SK-N-MC (cell line): ENCODE results near the gene VSIR.

Source experiments
- DNase-seq: peaks from one replicate; pipeline ENCODE4 v3.0.0-alpha.2; 2011; ENCODE audit warnings: low read depth, low spot score
- H3K27ac ChIP-seq: fragments of 200-600 bp; sonication (generic); 2 replicates; pipeline ENCODE4 v1.5.1; 2016; ENCODE audit warnings: mixed run types
- H3K36me3 ChIP-seq: fragments of 200-600 bp; sonication (generic); 2 replicates; pipeline ENCODE4 v1.6.1; 2017; ENCODE audit warnings: antibody characterized with exemption, low read length, mixed read lengths; ENCODE audit not compliant: insufficient read depth
- H3K4me3 ChIP-seq: fragments of 200-600 bp; sonication (generic); 2 replicates; pipeline ENCODE4 v1.5.1; 2016
- H3K9ac ChIP-seq: fragments of 200-600 bp; sonication (generic); 2 replicates; pipeline ENCODE4 v1.8.0; 2017; ENCODE audit warnings: mixed run types, mixed read lengths; ENCODE audit not compliant: insufficient read length
- H3K9me3 ChIP-seq: fragments of 200-600 bp; sonication (generic); 2 replicates; pipeline ENCODE4 v1.6.1; 2017; ENCODE audit warnings: low read depth, mild to moderate bottlenecking, antibody characterized with exemption, low read length, moderate library complexity, mixed read lengths
- EZH2 ChIP-seq: fragments of 200-600 bp; sonication (generic); IDR thresholded peaks from one replicate; pipeline ENCODE4 v1.6.1; 2017; ENCODE audit warnings: antibody characterized with exemption
- FOXP2 ChIP-seq: optimal IDR thresholded peaks from 2 replicates; pipeline ENCODE3; 2011; ENCODE audit warnings: mild to moderate bottlenecking, moderate library complexity; ENCODE audit not compliant: insufficient read depth; ENCODE audit errors: extremely low read length, control extremely low read depth
- POLR2AphosphoS5 ChIP-seq: IDR thresholded peaks from 2 replicates; pipeline ENCODE4 v1.6.1; 2012; ENCODE audit warnings: mild to moderate bottlenecking, low read depth, low read length, borderline replicate concordance

VSIR gene

DNA sequence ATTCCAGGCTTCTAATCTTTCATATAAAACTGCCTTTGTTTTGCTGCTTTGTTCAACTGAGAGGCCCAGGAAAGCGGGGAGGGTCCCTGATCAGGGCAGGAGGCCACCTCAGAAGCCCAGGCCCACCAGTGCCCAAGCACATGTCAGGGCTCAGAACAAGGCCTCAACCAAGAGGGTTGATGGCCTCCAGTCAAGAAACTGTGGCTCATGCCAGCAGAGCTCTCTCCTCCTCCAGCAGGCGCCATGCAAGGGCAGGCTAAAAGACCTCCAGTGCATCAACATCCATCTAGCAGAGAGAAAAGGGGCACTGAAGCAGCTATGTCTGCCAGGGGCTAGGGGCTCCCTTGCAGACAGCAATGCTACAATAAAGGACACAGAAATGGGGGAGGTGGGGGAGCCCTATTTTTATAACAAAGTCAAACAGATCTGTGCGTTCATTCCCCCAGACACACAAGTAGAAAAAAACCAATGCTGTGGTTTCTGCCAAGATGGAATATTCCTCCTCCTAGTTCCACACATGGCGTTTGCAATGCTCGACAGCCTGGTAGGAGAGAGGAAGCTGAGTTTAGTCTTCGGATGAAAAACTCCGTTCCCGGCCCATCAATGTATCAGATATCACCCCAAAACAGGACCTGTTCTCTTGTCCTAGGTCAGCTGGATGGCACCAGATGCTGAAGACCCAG is 43.8 kb upstream of the VSIR start:
- peaks cover 28% of the 10 kb centered on the region; the same call in 1 of the 2 replicates for H3K36me3 ChIP-seq
- TF ChIP-seq POLR2AphosphoS5, result no peak
- no peak for TF ChIP-seq FOXP2
- TF ChIP-seq EZH2, result no peak

GRCh38 chr10:71816421-71816851 is 43.1 kb upstream of the VSIR start:
- peaks cover 23% of the 10 kb centered on the region; the same call in 1 of the 2 replicates for H3K36me3 ChIP-seq

More for the DNA sequence above, 43.8 kb upstream of the VSIR start:
- H3K9me3 ChIP-seq, result no peaks in the 10 kb centered on the region
- H3K27ac ChIP-seq, result no peak overlapping the region
- H3K9ac ChIP-seq, result no peak overlapping the region
- DNase-seq, result no peak
- no peak overlapping the region for H3K4me3 ChIP-seq

GRCh38 chr10:71815515-71816130 is 42.3 kb upstream of the VSIR start:
- no peak for TF ChIP-seq FOXP2
- TF ChIP-seq POLR2AphosphoS5, result no peak
- no peak for TF ChIP-seq EZH2
- H3K36me3 ChIP-seq, result peaks cover 15% of the 10 kb centered on the region; the same call in 1 of the 2 replicates
- H3K9me3 ChIP-seq, result no peaks in the 10 kb centered on the region
- H3K9ac ChIP-seq, result no peak overlapping the region
- no peak for DNase-seq
- H3K4me3 ChIP-seq, result no peak overlapping the region
- H3K27ac ChIP-seq, result no peak overlapping the region

More at GRCh38 chr10:71816421-71816851, 43.1 kb upstream of the VSIR start:
- no peaks in the 10 kb centered on the region for H3K9me3 ChIP-seq
- TF ChIP-seq EZH2 (no peak), POLR2AphosphoS5 (no peak), FOXP2 (no peak)
- no peak overlapping the region for H3K4me3 ChIP-seq
- no peak overlapping the region for H3K27ac ChIP-seq
- H3K9ac ChIP-seq, result no peak overlapping the region
- DNase-seq, result no peak

DNA sequence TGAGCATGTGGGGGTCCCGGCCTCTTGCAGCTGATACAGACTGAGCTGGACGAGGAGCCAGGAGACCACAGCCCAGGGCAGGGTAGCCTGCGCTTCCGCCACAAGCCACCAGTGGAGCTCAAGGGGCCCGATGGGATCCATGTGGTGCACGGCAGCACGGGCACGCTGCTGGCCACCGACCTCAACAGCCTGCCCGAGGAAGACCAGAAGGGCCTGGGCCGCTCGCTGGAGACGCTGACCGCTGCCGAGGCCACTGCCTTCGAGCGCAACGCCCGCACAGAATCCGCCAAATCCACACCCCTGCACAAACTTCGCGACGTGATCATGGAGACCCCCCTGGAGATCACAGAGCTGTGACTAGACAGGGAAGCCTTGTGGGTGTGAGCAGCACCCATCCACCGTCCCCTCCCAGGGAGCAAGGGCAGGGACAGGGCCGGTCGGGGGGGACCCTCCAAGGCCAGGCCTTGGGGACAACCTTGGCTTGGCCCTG is 41.6 kb upstream of the VSIR start:
- TF ChIP-seq EZH2 (no peak), POLR2AphosphoS5 (no peak), FOXP2 (no peak)
- Histone ChIP-seq H3K36me3 (peaks cover 9% of the 10 kb centered on the region; the same call in 1 of the 2 replicates), H3K4me3 (no peak overlapping the region), H3K9me3 (no peaks in the 10 kb centered on the region), H3K9ac (no peak overlapping the region), H3K27ac (no peak overlapping the region)
- no peak for DNase-seq

GRCh38 chr10:71812913-71813590 is 39.7 kb upstream of the VSIR start:
- Histone ChIP-seq H3K4me3 (no peak overlapping the region), H3K36me3 (peaks cover 5% of the 10 kb centered on the region; the same call in 1 of the 2 replicates), H3K9me3 (no peaks in the 10 kb centered on the region), H3K27ac (no peak overlapping the region), H3K9ac (no peak overlapping the region)
- TF ChIP-seq FOXP2 (no peak), EZH2 (no peak), POLR2AphosphoS5 (no peak)
- DNase-seq, result no peak

- Histone ChIP-seq H3K9ac (no peak overlapping the region), H3K36me3 (peaks cover 4% of the 10 kb centered on the region; the same call in 1 of the 2 replicates), H3K27ac (no peak overlapping the region), H3K9me3 (no peaks in the 10 kb centered on the region), H3K4me3 (no peak overlapping the region)
- no peak for DNase-seq
- TF ChIP-seq EZH2 (no peak), POLR2AphosphoS5 (no peak), FOXP2 (no peak)
Observed at GRCh38 chr10:71812016-71812912, 38.9 kb upstream of the VSIR start.

DNA sequence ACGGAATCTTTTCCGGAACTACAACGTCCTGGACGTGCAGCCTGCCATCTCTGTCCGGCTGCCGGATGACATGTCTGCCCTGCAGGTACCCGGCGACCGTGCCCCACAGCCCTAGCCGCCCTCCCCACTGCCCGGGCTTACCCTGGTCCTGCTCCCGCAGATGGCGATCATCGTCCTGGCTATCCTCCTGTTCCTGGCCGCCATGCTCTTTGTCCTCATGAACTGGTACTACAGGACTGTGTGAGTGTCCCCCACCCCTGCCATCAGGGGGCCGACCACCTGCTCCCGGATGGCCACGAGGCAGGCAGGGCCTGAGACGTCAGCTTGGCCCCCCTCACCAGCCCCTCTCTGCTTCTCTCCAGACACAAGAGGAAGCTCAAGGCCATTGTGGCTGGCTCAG is 38.0 kb upstream of the VSIR start:
- no peak overlapping the region for H3K4me3 ChIP-seq
- no peaks in the 10 kb centered on the region; the same call in 1 of the 2 replicates for H3K36me3 ChIP-seq
- DNase-seq, result no peak
- no peak overlapping the region for H3K27ac ChIP-seq
- H3K9ac ChIP-seq, result no peak overlapping the region
- no peaks in the 10 kb centered on the region for H3K9me3 ChIP-seq
- TF ChIP-seq POLR2AphosphoS5 (no peak), EZH2 (no peak), FOXP2 (no peak)
